NCI-H2029 (cell line): ENCODE measurements around the gene POLG.

ENCODE experiments used
- DNase-seq: peaks from one replicate; lab custom pipeline; 2025; lab: John Stamatoyannopoulos, UW

Gene POLG

GRCh38 chr15:89370120-89370977 is 35.7 kb upstream of the POLG start:
- no peak for DNase-seq

- no peak for DNase-seq
Observed at GRCh38 chr15:89369341-89369947, 34.8 kb upstream of the POLG start.

- no peak for DNase-seq
Observed at GRCh38 chr15:89368566-89369223, 34.1 kb upstream of the POLG start.

GRCh38 chr15:89367485-89368451 is 33.1 kb upstream of the POLG start:
- peak; percentile 46 for DNase-seq

- no peak for DNase-seq
Observed at GRCh38 chr15:89366656-89367393, 32.2 kb upstream of the POLG start.

GRCh38 chr15:89365462-89366065 is 30.9 kb upstream of the POLG start:
- no peak for DNase-seq

GRCh38 chr15:89364741-89365450 is 30.3 kb upstream of the POLG start:
- DNase-seq: peak; percentile 21

GRCh38 chr15:89364341-89364740 is 29.7 kb upstream of the POLG start:
- DNase-seq: peak; percentile 86

- no peak for DNase-seq
Observed at GRCh38 chr15:89363770-89364169, 29.1 kb upstream of the POLG start.

GRCh38 chr15:89363133-89363532 is 28.5 kb upstream of the POLG start:
- DNase-seq: no peak

- DNase-seq: no peak
Observed at GRCh38 chr15:89362203-89363101, 27.8 kb upstream of the POLG start.

- DNase-seq: no peak
Observed at GRCh38 chr15:89361451-89362202, 27.0 kb upstream of the POLG start.

- DNase-seq: no peak
Observed at GRCh38 chr15:89360294-89360971, 25.8 kb upstream of the POLG start.

GRCh38 chr15:89359471-89360293 is 25.1 kb upstream of the POLG start:
- no peak for DNase-seq

GRCh38 chr15:89358755-89359439 is 24.3 kb upstream of the POLG start:
- DNase-seq: peak; percentile 51

GRCh38 chr15:89358435-89358754 is 23.8 kb upstream of the POLG start:
- DNase-seq: no peak
